ENCODE data around the gene SULF2. TPM values are rescaled to one million over a fixed set of nuclear protein-coding genes. Genes with fewer than 3 reads are reported as not detected.

The SULF2 gene
- total RNA-seq, 4 donors from 2014 or later, result 16.5 to 49.4 (median 31.1) TPM

- no peak for TF ChIP-seq CTCF (IDR thresholded peaks at IDR 0.05; ENCODE audit: low read depth)
Observed at GRCh38 chr20:47718398-47718797, 66.9 kb downstream of the SULF2 start.

- no peak for TF ChIP-seq CTCF (IDR thresholded peaks at IDR 0.05; ENCODE audit: low read depth)
Observed at GRCh38 chr20:47717421-47717820, 67.9 kb downstream of the SULF2 start.

GRCh38 chr20:47713878-47714450, 71.3 kb downstream of the SULF2 start:
- TF ChIP-seq CTCF (IDR thresholded peaks at IDR 0.05; ENCODE audit: low read depth), result no peak

GRCh38 chr20:47713163-47713562, 72.1 kb downstream of the SULF2 start:
- no peak for TF ChIP-seq CTCF (IDR thresholded peaks at IDR 0.05; ENCODE audit: low read depth)

GRCh38 chr20:47711046-47711752, 74.1 kb downstream of the SULF2 start:
- TF ChIP-seq CTCF (IDR thresholded peaks at IDR 0.05; ENCODE audit: low read depth), result peak; percentile 5

GRCh38 chr20:47710665-47711045, 74.6 kb downstream of the SULF2 start:
- TF ChIP-seq CTCF (IDR thresholded peaks at IDR 0.05; ENCODE audit: low read depth), result no peak

GRCh38 chr20:47708953-47709833, 76.1 kb downstream of the SULF2 start:
- TF ChIP-seq CTCF (IDR thresholded peaks at IDR 0.05; ENCODE audit: low read depth), result no peak

Measured in subcutaneous adipose tissue (tissue), 4 donors.